ENCODE results near the gene ZDHHC22. TPM values are rescaled to one million over a fixed set of nuclear protein-coding genes. Genes with fewer than 3 reads are reported as not detected.

The ZDHHC22 gene
- polyA plus RNA-seq, 1 of the 3 experiments (the other 2 are of a cell fraction), result not detected

DNA sequence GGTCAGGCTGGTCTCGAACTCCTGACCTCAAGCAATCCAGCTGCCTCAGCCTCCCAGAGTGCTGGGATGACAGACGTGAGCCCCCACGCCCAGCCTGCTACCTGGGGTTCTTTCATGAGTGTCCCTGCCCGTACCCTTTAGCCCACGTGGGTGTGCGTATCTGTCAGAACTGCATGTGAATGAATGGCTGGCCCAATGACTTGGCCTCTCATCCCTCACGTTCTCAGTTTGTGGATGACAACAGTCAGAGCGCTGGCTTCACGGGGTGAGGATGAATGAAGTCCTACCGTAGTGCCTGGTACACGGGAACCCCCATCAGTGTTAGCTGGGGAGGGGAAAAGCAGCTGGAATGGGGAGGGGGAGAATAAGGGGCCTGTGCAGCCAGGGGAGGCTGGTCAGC lies 16.1 kb upstream of the ZDHHC22 start:
- no peaks in the 10 kb centered on the region for H3F3A ChIP-seq (replicated peaks; ENCODE audit: insufficient read depth)
- CTCF ChIA-PET, result interaction anchor here (0.6 to 2.8 kb wide), 7 partner anchors 32 to 158 kb away, joined by 3 to 14 read pairs (median 3); no protein-coding TSS in a partner anchor
- peak overlapping the region; percentile 66; the same call in 1 of the 2 replicates for H2AFZ ChIP-seq (ENCODE audit: low read depth)
- H4K20me1 ChIP-seq (ENCODE audit: insufficient read depth), result no peaks in the 10 kb centered on the region
- H3K9me2 ChIP-seq, result no peaks in the 10 kb centered on the region
- H3K9me3 ChIP-seq, result no peaks in the 10 kb centered on the region
- POLR2A ChIA-PET, result interaction anchor here (2.2 kb wide), 1 partner anchor 24 kb away, joined by 5 read pairs; the partner anchor contains the start of gene TMEM63C
- H3K79me2 ChIP-seq (ENCODE audit: insufficient read depth), result no peaks in the 10 kb centered on the region
- no peaks in the 10 kb centered on the region; the same call in 1 of the 2 replicates for H3K27me3 ChIP-seq (ENCODE audit: insufficient read depth)
- H3K4me2 ChIP-seq, result peak overlapping the region; percentile 46; the same call in 1 of the 2 replicates
- no peaks in the 10 kb centered on the region for H3K36me3 ChIP-seq (replicated peaks in 1 of 2; ENCODE audit: control insufficient read depth in 1 of 2, insufficient read depth in 2 of 2, low read length in 1 of 2)
- no peak overlapping the region for H3K4me3 ChIP-seq (ENCODE audit: low read depth in 2 of 2, low read length in 1 of 2)
- DNase-seq, result no peak
- H3K9ac ChIP-seq, result no peak overlapping the region
- H3K4me1 ChIP-seq (ENCODE audit: control insufficient read depth in 1 of 2, insufficient read depth in 2 of 2, low read depth in 1 of 2, low read length in 1 of 2), result peaks cover 4 to 17% of the 10 kb centered on the region in 2 experiments; a peak in 1 of 4 replicates
- WGBS (ENCODE audit: low lambda C conversion rate), result 80% methylated on average over 11 of the region's 11 CpGs
- peak overlapping the region in 1 of 2 experiments; percentile 29; a peak in 2 of 4 replicates for H3K27ac ChIP-seq (ENCODE audit: low read depth in 2 of 2, low read length in 1 of 2)
- TF ChIP-seq NFIC (IDR thresholded peaks at IDR 0.05; ENCODE audit: borderline replicate concordance) (no peak), SMC3 (IDR thresholded peaks at IDR 0.05; ENCODE audit: low read depth, low read length) (no peak), FOXJ3 (CRISPR knock-in tag; IDR thresholded peaks at IDR 0.05) (no peak), FOXM1 (IDR thresholded peaks at IDR 0.05; ENCODE audit: low read depth) (no peak), RAD21 (IDR thresholded peaks at IDR 0.05; ENCODE audit: low read length) (no peak), RCOR1 (IDR thresholded peaks at IDR 0.05; ENCODE audit: low read length) (no peak), MXI1 (IDR thresholded peaks at IDR 0.05; ENCODE audit: low read depth, low read length) (no peak), TAF1 (IDR thresholded peaks at IDR 0.05; ENCODE audit: borderline replicate concordance, low read depth, low read length) (no peak), JUND (IDR thresholded peaks at IDR 0.05) (no peak)
- TF ChIP-seq, protein P1, sequence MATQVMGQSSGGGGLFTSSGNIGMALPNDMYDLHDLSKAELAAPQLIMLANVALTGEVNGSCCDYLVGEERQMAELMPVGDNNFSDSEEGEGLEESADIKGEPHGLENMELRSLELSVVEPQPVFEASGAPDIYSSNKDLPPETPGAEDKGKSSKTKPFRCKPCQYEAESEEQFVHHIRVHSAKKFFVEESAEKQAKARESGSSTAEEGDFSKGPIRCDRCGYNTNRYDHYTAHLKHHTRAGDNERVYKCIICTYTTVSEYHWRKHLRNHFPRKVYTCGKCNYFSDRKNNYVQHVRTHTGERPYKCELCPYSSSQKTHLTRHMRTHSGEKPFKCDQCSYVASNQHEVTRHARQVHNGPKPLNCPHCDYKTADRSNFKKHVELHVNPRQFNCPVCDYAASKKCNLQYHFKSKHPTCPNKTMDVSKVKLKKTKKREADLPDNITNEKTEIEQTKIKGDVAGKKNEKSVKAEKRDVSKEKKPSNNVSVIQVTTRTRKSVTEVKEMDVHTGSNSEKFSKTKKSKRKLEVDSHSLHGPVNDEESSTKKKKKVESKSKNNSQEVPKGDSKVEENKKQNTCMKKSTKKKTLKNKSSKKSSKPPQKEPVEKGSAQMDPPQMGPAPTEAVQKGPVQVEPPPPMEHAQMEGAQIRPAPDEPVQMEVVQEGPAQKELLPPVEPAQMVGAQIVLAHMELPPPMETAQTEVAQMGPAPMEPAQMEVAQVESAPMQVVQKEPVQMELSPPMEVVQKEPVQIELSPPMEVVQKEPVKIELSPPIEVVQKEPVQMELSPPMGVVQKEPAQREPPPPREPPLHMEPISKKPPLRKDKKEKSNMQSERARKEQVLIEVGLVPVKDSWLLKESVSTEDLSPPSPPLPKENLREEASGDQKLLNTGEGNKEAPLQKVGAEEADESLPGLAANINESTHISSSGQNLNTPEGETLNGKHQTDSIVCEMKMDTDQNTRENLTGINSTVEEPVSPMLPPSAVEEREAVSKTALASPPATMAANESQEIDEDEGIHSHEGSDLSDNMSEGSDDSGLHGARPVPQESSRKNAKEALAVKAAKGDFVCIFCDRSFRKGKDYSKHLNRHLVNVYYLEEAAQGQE (IDR thresholded peaks at IDR 0.05; ENCODE audit: low read depth, low read length), result no peak
- TF ChIP-seq, protein P2, sequence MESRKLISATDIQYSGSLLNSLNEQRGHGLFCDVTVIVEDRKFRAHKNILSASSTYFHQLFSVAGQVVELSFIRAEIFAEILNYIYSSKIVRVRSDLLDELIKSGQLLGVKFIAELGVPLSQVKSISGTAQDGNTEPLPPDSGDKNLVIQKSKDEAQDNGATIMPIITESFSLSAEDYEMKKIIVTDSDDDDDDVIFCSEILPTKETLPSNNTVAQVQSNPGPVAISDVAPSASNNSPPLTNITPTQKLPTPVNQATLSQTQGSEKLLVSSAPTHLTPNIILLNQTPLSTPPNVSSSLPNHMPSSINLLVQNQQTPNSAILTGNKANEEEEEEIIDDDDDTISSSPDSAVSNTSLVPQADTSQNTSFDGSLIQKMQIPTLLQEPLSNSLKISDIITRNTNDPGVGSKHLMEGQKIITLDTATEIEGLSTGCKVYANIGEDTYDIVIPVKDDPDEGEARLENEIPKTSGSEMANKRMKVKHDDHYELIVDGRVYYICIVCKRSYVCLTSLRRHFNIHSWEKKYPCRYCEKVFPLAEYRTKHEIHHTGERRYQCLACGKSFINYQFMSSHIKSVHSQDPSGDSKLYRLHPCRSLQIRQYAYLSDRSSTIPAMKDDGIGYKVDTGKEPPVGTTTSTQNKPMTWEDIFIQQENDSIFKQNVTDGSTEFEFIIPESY (IDR thresholded peaks at IDR 0.05; ENCODE audit: borderline replicate concordance, low read depth), result no peak
- TF ChIP-seq, protein P3, sequence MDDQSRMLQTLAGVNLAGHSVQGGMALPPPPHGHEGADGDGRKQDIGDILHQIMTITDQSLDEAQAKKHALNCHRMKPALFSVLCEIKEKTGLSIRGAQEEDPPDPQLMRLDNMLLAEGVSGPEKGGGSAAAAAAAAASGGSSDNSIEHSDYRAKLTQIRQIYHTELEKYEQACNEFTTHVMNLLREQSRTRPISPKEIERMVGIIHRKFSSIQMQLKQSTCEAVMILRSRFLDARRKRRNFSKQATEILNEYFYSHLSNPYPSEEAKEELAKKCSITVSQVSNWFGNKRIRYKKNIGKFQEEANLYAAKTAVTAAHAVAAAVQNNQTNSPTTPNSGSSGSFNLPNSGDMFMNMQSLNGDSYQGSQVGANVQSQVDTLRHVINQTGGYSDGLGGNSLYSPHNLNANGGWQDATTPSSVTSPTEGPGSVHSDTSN (IDR thresholded peaks at IDR 0.05), result no peak

Measured in SK-N-SH (cell line).